ENCODE measurements around the gene CELF3. TPM values are rescaled to one million over a fixed set of nuclear protein-coding genes. Genes with fewer than 3 reads are reported as not detected.

The CELF3 gene
- total and polyA plus RNA-seq, 9 of the 15 experiments (the other 6 are each of a cell fraction or from before 2014, with no cell fraction given) = not detected

DNA sequence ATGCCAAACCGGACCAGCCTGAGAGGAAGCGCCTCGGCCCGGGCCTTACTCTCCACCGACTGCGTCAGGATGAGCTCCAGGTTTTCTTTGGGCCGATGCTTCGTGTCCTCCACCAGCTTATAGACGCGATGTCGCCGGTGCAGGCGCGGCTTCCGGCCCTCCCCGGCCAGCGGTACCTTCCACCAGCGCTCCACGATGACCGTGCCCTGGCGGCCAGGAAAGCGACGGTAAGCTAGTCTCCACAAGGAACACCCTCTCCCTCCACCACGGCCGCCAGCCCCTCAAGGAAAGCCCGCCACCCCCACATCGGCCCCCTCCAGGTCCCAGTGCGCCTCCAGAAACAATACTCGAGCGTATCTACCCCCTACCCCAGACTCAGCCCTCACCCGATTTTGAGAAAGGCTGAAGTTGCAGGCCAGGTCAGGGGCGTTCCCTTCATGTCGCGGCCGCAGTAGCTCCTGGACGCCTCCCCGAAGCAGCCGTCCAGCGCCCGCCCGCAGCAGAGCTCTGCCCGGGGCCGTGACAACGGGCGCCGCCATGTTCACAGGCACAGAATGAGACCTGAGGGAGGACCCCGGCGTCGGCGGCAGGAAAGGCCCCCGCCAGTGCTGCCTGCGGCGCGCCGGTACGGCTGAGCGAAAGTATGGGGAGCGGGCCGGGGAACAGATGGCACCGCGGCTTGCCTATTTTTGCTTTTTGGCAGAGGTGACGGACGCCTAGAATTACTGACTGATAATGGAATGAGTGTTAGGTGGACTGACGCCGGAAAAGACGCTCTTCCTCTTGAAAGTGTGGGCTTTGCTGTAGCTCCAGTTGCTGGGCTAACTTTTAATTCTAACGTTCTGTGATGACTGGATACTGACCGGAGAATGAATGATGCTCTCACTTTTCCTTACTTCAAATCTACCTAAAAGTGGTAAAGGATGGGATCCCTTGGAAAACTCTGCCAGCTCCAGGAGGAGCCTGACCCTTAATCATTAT lies 46.6 kb upstream of the CELF3 start, which contains the start of gene MRPL9 (continued):
- TF ChIP-seq, protein P1, sequence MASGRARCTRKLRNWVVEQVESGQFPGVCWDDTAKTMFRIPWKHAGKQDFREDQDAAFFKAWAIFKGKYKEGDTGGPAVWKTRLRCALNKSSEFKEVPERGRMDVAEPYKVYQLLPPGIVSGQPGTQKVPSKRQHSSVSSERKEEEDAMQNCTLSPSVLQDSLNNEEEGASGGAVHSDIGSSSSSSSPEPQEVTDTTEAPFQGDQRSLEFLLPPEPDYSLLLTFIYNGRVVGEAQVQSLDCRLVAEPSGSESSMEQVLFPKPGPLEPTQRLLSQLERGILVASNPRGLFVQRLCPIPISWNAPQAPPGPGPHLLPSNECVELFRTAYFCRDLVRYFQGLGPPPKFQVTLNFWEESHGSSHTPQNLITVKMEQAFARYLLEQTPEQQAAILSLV (tag; IDR thresholded peaks at IDR 0.05) = no peak
- TF ChIP-seq TEAD2 (tag; IDR thresholded peaks at IDR 0.05) = no peak
- TF ChIP-seq, protein P2, sequence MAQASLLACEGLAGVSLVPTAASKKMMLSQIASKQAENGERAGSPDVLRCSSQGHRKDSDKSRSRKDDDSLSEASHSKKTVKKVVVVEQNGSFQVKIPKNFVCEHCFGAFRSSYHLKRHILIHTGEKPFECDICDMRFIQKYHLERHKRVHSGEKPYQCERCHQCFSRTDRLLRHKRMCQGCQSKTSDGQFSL (CRISPR knock-in tag; IDR thresholded peaks at IDR 0.05) = no peak
- TF ChIP-seq, protein P2 (tag; IDR thresholded peaks at IDR 0.05) = no peak
- TF ChIP-seq CBX2 (IDR thresholded peaks at IDR 0.05; ENCODE audit: insufficient read depth, low read length, poor library complexity, severe bottlenecking) = no peak
- TF ChIP-seq ZNF3 (CRISPR knock-in tag; IDR thresholded peaks at IDR 0.05) = no peak
- no peak for TF ChIP-seq NCOA1 (IDR thresholded peaks at IDR 0.05; ENCODE audit: low read depth)
- no peak for TF ChIP-seq TCF7L2 (IDR thresholded peaks at IDR 0.05; ENCODE audit: low read depth, low read length)
- no peak for TF ChIP-seq HNRNPUL1 (IDR thresholded peaks at IDR 0.05; ENCODE audit: low read length)
- no peak for TF ChIP-seq SIRT6 (IDR thresholded peaks at IDR 0.05; ENCODE audit: low read depth, low read length)
- TF ChIP-seq TEAD4 (IDR thresholded peaks at IDR 0.05; ENCODE audit: low read length) = 0 out of 2 replicates have a peak, but pooled peaks have one; percentile 9
- no peak for TF ChIP-seq TEAD4 (CRISPR knock-in tag; IDR thresholded peaks at IDR 0.05; ENCODE audit: borderline replicate concordance)
- TF ChIP-seq, protein P3, sequence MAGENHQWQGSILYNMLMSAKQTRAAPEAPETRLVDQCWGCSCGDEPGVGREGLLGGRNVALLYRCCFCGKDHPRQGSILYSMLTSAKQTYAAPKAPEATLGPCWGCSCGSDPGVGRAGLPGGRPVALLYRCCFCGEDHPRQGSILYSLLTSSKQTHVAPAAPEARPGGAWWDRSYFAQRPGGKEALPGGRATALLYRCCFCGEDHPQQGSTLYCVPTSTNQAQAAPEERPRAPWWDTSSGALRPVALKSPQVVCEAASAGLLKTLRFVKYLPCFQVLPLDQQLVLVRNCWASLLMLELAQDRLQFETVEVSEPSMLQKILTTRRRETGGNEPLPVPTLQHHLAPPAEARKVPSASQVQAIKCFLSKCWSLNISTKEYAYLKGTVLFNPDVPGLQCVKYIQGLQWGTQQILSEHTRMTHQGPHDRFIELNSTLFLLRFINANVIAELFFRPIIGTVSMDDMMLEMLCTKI (IDR thresholded peaks at IDR 0.05; ENCODE audit: partially characterized antibody) = no peak
- no peak for TF ChIP-seq CBFA2T2 (conservative IDR thresholded peaks at IDR 0.05)
- TF ChIP-seq SMAD3 (CRISPR knock-in tag; conservative IDR thresholded peaks at IDR 0.05) = no peak
- no peak for TF ChIP-seq ESRRB (CRISPR knock-in tag; IDR thresholded peaks at IDR 0.05; ENCODE audit: borderline replicate concordance)
- no peak for TF ChIP-seq POLR3G (IDR thresholded peaks at IDR 0.05; ENCODE audit: extremely low read depth, insufficient read length, insufficient replicate concordance)
- TF ChIP-seq NR3C1 (CRISPR knock-in tag; IDR thresholded peaks at IDR 0.05) = no peak
- TF ChIP-seq KDM1A (IDR thresholded peaks at IDR 0.05) = no peak
- TF ChIP-seq TCFL5 (CRISPR knock-in tag; conservative IDR thresholded peaks at IDR 0.05) = no peak
- TF ChIP-seq ARHGAP35 (IDR thresholded peaks at IDR 0.05; ENCODE audit: partially characterized antibody) = no peak
- peak; percentile 95 for TF ChIP-seq GTF2E2 (tag; IDR thresholded peaks at IDR 0.05)
